ENCODE measurements around the gene SRSF4. TPM values are rescaled to one million over a fixed set of nuclear protein-coding genes. Genes with fewer than 3 reads are reported as not detected.

SRSF4 gene
- total RNA-seq, 2 donors from 2014 or later: 86.3 to 90.3 TPM

Other genes starting within 250 kb of the SRSF4 start
- 1 to 10 TPM; 1.5 to 3.3 TPM for gene TMEM200B, start 58.0 kb downstream of the SRSF4 start, total RNA-seq
- 10 to 100 TPM; 12.9 to 21.8 TPM for gene MECR, start 49.0 kb upstream of the SRSF4 start, total RNA-seq
- gene PTPRU, start 54.6 kb upstream of the SRSF4 start, total RNA-seq: 1 to 10 TPM; 2.3 to 4.8 TPM

Measured in colonic mucosa (tissue), 2 donors.